Measurements from ENCODE around the gene MFN2. TPM values are rescaled to one million over a fixed set of nuclear protein-coding genes. Genes with fewer than 3 reads are reported as not detected.

MFN2 gene
- total RNA-seq, 1 experiment from 2014 or later = 72.6 TPM

- no peak for TF ChIP-seq EZH2 (IDR thresholded peaks at IDR 0.05; ENCODE audit: low read depth)
- TF ChIP-seq, protein P1, sequence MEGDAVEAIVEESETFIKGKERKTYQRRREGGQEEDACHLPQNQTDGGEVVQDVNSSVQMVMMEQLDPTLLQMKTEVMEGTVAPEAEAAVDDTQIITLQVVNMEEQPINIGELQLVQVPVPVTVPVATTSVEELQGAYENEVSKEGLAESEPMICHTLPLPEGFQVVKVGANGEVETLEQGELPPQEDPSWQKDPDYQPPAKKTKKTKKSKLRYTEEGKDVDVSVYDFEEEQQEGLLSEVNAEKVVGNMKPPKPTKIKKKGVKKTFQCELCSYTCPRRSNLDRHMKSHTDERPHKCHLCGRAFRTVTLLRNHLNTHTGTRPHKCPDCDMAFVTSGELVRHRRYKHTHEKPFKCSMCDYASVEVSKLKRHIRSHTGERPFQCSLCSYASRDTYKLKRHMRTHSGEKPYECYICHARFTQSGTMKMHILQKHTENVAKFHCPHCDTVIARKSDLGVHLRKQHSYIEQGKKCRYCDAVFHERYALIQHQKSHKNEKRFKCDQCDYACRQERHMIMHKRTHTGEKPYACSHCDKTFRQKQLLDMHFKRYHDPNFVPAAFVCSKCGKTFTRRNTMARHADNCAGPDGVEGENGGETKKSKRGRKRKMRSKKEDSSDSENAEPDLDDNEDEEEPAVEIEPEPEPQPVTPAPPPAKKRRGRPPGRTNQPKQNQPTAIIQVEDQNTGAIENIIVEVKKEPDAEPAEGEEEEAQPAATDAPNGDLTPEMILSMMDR (conservative IDR thresholded peaks at IDR 0.05) = no peak
- no peaks in the 10 kb centered on the region for H4K20me1 ChIP-seq (ENCODE audit: insufficient read depth)
- no peaks in the 10 kb centered on the region for H3K36me3 ChIP-seq (ENCODE audit: low read depth)
- peaks cover 7% of the 10 kb centered on the region; the same call in 1 of the 2 replicates for H3K4me1 ChIP-seq (replicated peaks; ENCODE audit: insufficient read depth)
- no peaks in the 10 kb centered on the region for H3K9me2 ChIP-seq (ENCODE audit: insufficient read depth)
- no peaks in the 10 kb centered on the region for H3K9me3 ChIP-seq (ENCODE audit: insufficient read depth, low read depth)
- no peak overlapping the region for H3K4me2 ChIP-seq
- H2AFZ ChIP-seq = no peak overlapping the region
- no peak for DNase-seq
- no peak overlapping the region for H3K4me3 ChIP-seq
- H3K27ac ChIP-seq = no peak overlapping the region
- no peaks in the 10 kb centered on the region for H3K27me3 ChIP-seq (ENCODE audit: insufficient read depth, low read depth)
- BruUV-seq (replicated peaks) = no TSS peak
- intact Hi-C loops (cut with micrococcal nuclease; ENCODE audit: unreplicated experiment) = no loop called here
- H3F3A ChIP-seq (ENCODE audit: insufficient read depth, low read depth) = no peaks in the 10 kb centered on the region
- ChIA-PET POLR2A (ENCODE audit: unreplicated experiment) (no interaction called here), CTCF (no interaction called here)
- no peaks in the 10 kb centered on the region for H3K79me2 ChIP-seq (ENCODE audit: low read depth)
Measured at GRCh38 chr1:12055259-12055658, 75.0 kb downstream of the MFN2 start.

GRCh38 chr1:12056331-12056841 lies 76.1 kb downstream of the MFN2 start:
- Histone ChIP-seq H3K4me3 (no peak overlapping the region), H3F3A (ENCODE audit: insufficient read depth, low read depth) (no peaks in the 10 kb centered on the region), H3K9me2 (ENCODE audit: insufficient read depth) (no peaks in the 10 kb centered on the region), H4K20me1 (ENCODE audit: insufficient read depth) (no peaks in the 10 kb centered on the region), H3K4me1 (replicated peaks; ENCODE audit: insufficient read depth) (peaks cover 7% of the 10 kb centered on the region; the same call in 1 of the 2 replicates), H3K4me2 (no peak overlapping the region), H2AFZ (no peak overlapping the region), H3K36me3 (ENCODE audit: low read depth) (no peaks in the 10 kb centered on the region), H3K27me3 (ENCODE audit: insufficient read depth, low read depth) (no peaks in the 10 kb centered on the region), H3K9me3 (ENCODE audit: insufficient read depth, low read depth) (no peaks in the 10 kb centered on the region), H3K79me2 (ENCODE audit: low read depth) (no peaks in the 10 kb centered on the region), H3K27ac (no peak overlapping the region)
- no peak for TF ChIP-seq EZH2 (IDR thresholded peaks at IDR 0.05; ENCODE audit: low read depth)
- TF ChIP-seq, protein P1 (conservative IDR thresholded peaks at IDR 0.05) = no peak
- BruUV-seq (replicated peaks) = no TSS peak
- DNase-seq = no peak
- CTCF ChIA-PET = no interaction called here
- POLR2A ChIA-PET (ENCODE audit: unreplicated experiment) = no interaction called here
- intact Hi-C loops (cut with micrococcal nuclease; ENCODE audit: unreplicated experiment) = no loop called here

DNA sequence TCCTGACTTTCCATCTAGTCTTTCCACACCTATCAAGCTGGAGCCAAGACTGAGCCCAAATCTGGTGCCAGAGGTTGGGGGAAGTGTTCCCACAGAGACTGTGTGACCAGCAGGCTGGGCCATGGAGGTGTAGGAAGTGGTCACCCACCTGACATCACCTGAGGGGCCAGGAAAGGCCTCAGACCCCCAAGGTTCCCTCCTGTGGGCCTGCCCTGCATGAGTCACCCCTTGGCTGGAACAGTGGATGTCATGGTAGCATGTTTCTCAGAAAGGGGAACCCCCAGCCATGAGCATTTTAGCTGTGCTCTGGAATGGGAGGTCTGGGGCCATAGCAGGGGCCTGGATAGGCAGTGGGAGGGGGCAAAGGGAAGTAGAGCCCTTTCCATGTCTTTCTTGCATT lies 77.1 kb downstream of the MFN2 start:
- no peaks in the 10 kb centered on the region for H3F3A ChIP-seq (ENCODE audit: insufficient read depth, low read depth)
- 0 out of 2 replicates have a peak, but pooled peaks cover under 1% of the 10 kb centered on the region for H3K4me1 ChIP-seq (replicated peaks; ENCODE audit: insufficient read depth)
- H3K4me2 ChIP-seq = no peak overlapping the region
- no TSS peak for BruUV-seq (replicated peaks)
- H3K27ac ChIP-seq = no peak overlapping the region
- no peaks in the 10 kb centered on the region for H3K9me2 ChIP-seq (ENCODE audit: insufficient read depth)
- no peak for DNase-seq
- H3K27me3 ChIP-seq (ENCODE audit: insufficient read depth, low read depth) = no peaks in the 10 kb centered on the region
- H4K20me1 ChIP-seq (ENCODE audit: insufficient read depth) = no peaks in the 10 kb centered on the region
- POLR2A ChIA-PET (ENCODE audit: unreplicated experiment) = no interaction called here
- no peaks in the 10 kb centered on the region for H3K9me3 ChIP-seq (ENCODE audit: insufficient read depth, low read depth)
- TF ChIP-seq, protein P1 (conservative IDR thresholded peaks at IDR 0.05) = no peak
- no peak for TF ChIP-seq EZH2 (IDR thresholded peaks at IDR 0.05; ENCODE audit: low read depth)
- intact Hi-C loops (cut with micrococcal nuclease; ENCODE audit: unreplicated experiment) = no loop called here
- H2AFZ ChIP-seq = no peak overlapping the region
- H3K79me2 ChIP-seq (ENCODE audit: low read depth) = no peaks in the 10 kb centered on the region
- no peak overlapping the region for H3K4me3 ChIP-seq
- H3K36me3 ChIP-seq (ENCODE audit: low read depth) = no peaks in the 10 kb centered on the region
- CTCF ChIA-PET = no interaction called here
